Pancreas (tissue), 10 donors: ENCODE results near the gene HS6ST1. TPM values are rescaled to one million over a fixed set of nuclear protein-coding genes. Genes with fewer than 3 reads are reported as not detected.
"Not testable (repeated sequence)": the region's sequence is repeated elsewhere in the genome, so short reads cannot be mapped to it uniquely, and the experiment has no call there.

ENCODE experiments used
- ATAC-seq, 4 donors: fragments of 200-7000 bp; cut with Tn5 transposase; one replicate each; pipeline versions ENCODE4 v1.8.0 to v1.9.1; 2020; ENCODE audit warnings: mild to moderate bottlenecking in 4 of 4, moderate library complexity in 4 of 4
- DNase-seq, 6 donors: peaks; one replicate each; pipeline ENCODE4 v3.0.0-alpha.2; 2020
- FAIRE-seq: peaks from 2 replicates; lab custom pipeline; 2012; peaks lifted over from hg19 to GRCh38; lab: Jason Lieb, UNC
- H3K27ac ChIP-seq, 4 donors: fragments of 200-600 bp; sonication (generic); 1 replicate in 3 of 4; 2 replicates in 1 of 4; pipeline versions ENCODE4 v1.5.0 to v1.8.0; 2020
- H3K27me3 ChIP-seq, 4 donors: fragments of 200-600 bp; one replicate each; pipeline ENCODE4 v1.8.0; 2021
- H3K36me3 ChIP-seq, 3 donors: fragments of 200-600 bp; sonication (generic) in 1 of 3; one replicate each; pipeline versions ENCODE4 v1.5.0 to v1.8.0; 2020 to 2021
- H3K4me1 ChIP-seq, 3 donors: fragments of 200-600 bp; one replicate each; pipeline ENCODE4 v1.8.0; 2021
- H3K4me3 ChIP-seq, 4 donors: fragments of 200-600 bp; sonication (generic) in 2 of 4; one replicate each; pipeline versions ENCODE4 v1.5.0 to v1.8.0; 2020 to 2021
- H3K9me3 ChIP-seq, 4 donors: fragments of 200-600 bp; one replicate each; pipeline ENCODE4 v1.8.0; 2021
- CTCF ChIP-seq, 4 donors: fragments of 200-600 bp; sonication (generic) in 3 of 4; IDR thresholded peaks; one replicate each; pipeline versions ENCODE4 v1.5.0 to v1.8.0; 2021; ENCODE audit warnings: antibody characterized with exemption in 4 of 4
- WGBS, 2 donors: extraction: QIAGEN DNeasy Blood & Tissue Kit; methylation state at CpG; one replicate each; pipeline ENCODE4 v1.1.7; 2013; 5-methylcytosine and 5-hydroxymethylcytosine counted together
- intact Hi-C, 3 donors: fragments of 100-400 bp; cut with DNase I; formaldehyde crosslinking; loops; one replicate each; pipeline versions ENCODE4 v1.11.1 to v1.14.2; 2022
- polyA plus RNA-seq, 2 donors: library from polyadenylated mRNA; stranded (reverse); fragments of 200-250 nt; gene quantifications; one replicate each; pipeline ENCODE4 v1.2.3, GENCODE V29; 2013
- total RNA-seq, 6 donors: library from RNA; stranded (reverse); fragmentation: NEBNext Ultra II Directional in 4 of 6; extraction: Animal tissue kit (Norgen Biotek cat#: 25700) in 4 of 6; gene quantifications; one replicate each; pipeline versions ENCODE4 v1.2.1 to v1.2.4, GENCODE V29; 2021 to 2023
- donor health status: healthy with polysubstance abuse.
- donor health status: DM: no; HTN: no; CAD: no; lungs with moderate emphysema.
- donor health status: DM: no; HTN: no; CAD: no.
- donor health status: control.
- donor health status: control.
- donor health status: Bipolar disorder and iron deficiency.
- donor health status: DM: yes; HTN: yes; CAD: no.
- donor health status: DM: no; HTN: no; CAD: no.
- donor health status: DM: no; HTN: no; CAD: no.
- donor health status: DM: yes; HTN: yes; CAD: no.

The HS6ST1 gene
- total and polyA plus RNA-seq, 8 donors, result 20.7 to 47.8 (median 25.5) TPM

DNA sequence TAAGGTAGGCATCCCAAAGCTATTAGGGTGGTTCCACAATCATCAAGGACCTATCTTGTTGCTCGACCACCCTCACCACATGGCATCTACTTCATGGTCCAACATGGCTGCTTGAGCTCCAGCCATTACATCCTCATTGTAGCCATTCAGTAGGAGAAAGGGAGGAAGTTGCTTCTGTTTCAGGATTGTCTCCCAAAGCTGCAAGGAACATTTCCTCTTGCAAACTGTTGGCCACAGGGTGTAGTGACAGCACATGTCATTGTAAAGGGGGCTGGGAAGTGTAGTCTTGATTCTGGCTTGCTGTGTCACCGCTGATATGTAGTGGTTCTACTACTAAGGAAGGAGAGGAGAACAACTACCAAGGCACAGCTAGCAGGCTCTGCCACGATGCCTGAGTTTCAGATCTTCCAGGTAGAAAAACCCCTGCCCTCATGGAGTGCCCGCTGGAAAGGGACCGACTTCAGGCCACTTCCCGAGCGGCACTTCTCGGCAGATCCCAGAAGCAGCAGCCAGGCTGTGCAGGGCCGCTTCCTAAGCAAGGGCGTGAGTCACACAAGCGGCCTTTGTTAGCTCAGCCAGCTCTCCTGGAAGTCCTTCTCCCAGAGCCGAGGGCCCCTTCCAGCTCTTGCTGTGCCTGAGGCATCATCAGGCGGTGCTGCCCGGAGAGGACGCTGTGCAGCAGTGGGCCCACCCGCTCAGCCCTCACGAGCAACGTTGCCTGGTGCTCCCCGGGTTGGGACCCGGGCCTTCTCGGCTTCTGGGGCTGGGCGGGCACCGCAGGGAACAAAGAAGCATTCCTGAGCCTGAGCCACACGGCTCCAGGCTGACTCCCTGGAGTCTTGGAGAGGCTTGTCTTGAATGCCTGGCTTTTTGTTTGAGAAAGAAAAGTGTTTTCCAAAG is 58.2 kb downstream of the HS6ST1 start:
- no peak for FAIRE-seq
- intact Hi-C loops, result no loop called here

DNA sequence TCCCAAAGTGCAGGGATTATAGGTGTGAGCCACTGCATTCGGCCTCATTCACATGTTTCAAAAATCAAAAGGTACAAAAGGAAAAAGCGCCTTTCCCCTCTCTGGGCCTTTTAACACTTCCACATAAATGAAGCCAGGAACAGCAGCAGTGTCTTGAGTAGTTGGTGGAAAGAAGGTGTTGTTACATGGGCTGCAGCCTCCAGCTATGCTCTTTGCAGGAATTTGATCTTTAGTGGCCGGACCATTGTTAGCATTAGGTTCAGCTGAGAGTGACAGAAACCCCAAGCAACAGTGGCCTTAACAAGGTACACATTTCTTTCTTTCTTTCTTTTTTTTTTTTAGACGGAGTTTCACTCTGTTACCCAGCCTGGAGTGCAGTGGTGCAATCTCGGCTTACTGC is 59.1 kb downstream of the HS6ST1 start:
- Histone ChIP-seq H3K36me3 (no peaks in the 10 kb centered on the region), H3K4me1 (no peaks in the 10 kb centered on the region), H3K9me3 (no peaks in the 10 kb centered on the region), H3K27me3 (no peaks in the 10 kb centered on the region), H3K27ac (no peak overlapping the region), H3K4me3 (no peak overlapping the region)
- intact Hi-C loops, result no loop called here
- no peak for DNase-seq
- WGBS, 2 donors, result 91 to 92% methylated on average over 5 of the region's 5 CpGs
- ATAC-seq, result no peak
- no peak for TF ChIP-seq CTCF (IDR thresholded peaks at IDR 0.05)
- FAIRE-seq, result no peak

More for the DNA sequence above, 58.2 kb downstream of the HS6ST1 start:
- Histone ChIP-seq H3K36me3 (no peaks in the 10 kb centered on the region), H3K27ac (no peak overlapping the region), H3K4me3 (no peak overlapping the region), H3K9me3 (no peaks in the 10 kb centered on the region), H3K4me1 (no peaks in the 10 kb centered on the region), H3K27me3 (no peaks in the 10 kb centered on the region)
- WGBS, 2 donors, result 68 to 70% methylated on average over 24 of the region's 24 CpGs
- DNase-seq, result peak in 3 of 6 donors; percentile 30 to 71 (median 56)
- ATAC-seq, result peak in 3 of 4 donors; percentile 57 to 64 (median 63)
- TF ChIP-seq CTCF (IDR thresholded peaks at IDR 0.05), result no peak

DNA sequence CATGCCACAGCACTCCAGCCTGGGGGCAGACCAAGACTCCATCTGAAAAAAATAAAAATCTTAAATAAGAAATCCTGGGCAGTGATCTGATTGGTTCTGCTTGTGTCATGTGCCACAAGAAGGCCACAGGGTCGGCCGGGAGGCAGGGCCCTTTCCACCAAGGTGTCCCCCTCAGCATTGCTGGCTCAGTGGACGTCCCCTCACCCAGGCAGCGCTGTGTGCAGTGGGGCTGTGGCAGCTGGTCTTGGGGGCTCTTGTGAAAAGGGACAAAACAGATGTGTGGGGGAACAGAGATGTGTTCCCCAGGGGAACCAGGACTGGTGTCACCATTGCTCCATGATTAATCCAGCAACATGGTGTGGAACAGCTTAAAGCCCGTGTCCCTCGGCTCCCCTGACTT is 60.5 kb downstream of the HS6ST1 start:
- WGBS, 2 donors, result 83 to 90% methylated on average over 6 of the region's 6 CpGs
- Histone ChIP-seq H3K27me3 (no peaks in the 10 kb centered on the region), H3K36me3 (no peaks in the 10 kb centered on the region), H3K4me3 (no peak overlapping the region), H3K4me1 (no peaks in the 10 kb centered on the region), H3K27ac (no peak overlapping the region), H3K9me3 (no peaks in the 10 kb centered on the region)
- DNase-seq (no peak), ATAC-seq (no peak), FAIRE-seq (no peak)
- TF ChIP-seq CTCF (IDR thresholded peaks at IDR 0.05), result no peak
- intact Hi-C loops, result no loop called here

DNA sequence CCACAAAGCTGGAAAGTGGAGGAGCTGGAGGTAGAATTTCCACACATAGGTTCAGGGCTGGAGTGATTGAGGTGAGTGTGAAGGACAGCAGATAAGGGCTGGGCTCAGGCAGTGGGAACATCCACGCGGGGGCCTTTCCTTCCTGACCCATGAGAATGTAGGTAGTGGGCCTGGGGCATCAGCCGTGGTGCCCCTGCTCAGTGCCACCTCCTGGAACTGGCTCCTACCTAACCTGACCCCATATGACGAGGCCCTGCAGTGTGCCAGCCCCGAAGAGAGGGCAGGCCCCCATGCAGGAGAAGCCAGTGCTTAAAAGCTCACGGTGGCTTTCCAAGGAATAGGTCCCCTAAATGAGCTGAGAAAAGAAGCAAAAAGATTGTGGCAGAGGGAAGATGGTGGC is 66.2 kb downstream of the HS6ST1 start:
- no peak for DNase-seq
- FAIRE-seq, result no peak
- Histone ChIP-seq H3K4me1 (no peaks in the 10 kb centered on the region), H3K27ac (no peak overlapping the region), H3K4me3 (no peak overlapping the region), H3K27me3 (no peaks in the 10 kb centered on the region), H3K9me3 (no peaks in the 10 kb centered on the region), H3K36me3 (no peaks in the 10 kb centered on the region)
- WGBS, 2 donors, result 89 to 95% methylated on average over 6 of the region's 6 CpGs
- TF ChIP-seq CTCF (IDR thresholded peaks at IDR 0.05), result no peak
- intact Hi-C loops, result no loop called here
- no peak for ATAC-seq

DNA sequence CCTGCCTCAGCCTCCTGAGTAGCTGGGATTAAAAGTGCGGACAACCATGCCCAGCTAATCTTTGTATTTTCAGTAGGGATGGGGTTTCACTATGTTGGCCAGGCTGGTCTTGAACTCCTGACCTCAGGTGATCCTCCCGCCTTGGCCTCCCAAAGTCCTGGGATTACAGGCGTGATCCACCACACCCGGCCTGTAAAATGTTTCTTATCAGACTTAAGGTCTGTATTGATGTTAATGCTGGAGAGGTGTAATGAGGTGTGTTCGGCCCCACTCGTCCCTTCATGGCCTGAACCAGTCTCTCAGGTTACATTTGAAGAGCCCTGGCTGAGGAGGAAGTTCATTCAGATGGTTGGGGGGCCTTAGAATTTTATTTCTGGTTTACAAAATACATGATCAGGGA is 66.6 kb downstream of the HS6ST1 start:
- intact Hi-C loops, H3K4me3 ChIP-seq, H3K9me3 ChIP-seq, ATAC-seq, H3K36me3 ChIP-seq, H3K4me1 ChIP-seq, H3K27ac ChIP-seq, FAIRE-seq, H3K27me3 ChIP-seq, DNase-seq: not testable (repeated sequence)
- 92 to 96% methylated on average over 6 of the region's 6 CpGs for WGBS, 2 donors
